ENCODE results near the gene BAHCC1. TPM values are rescaled to one million over a fixed set of nuclear protein-coding genes. Genes with fewer than 3 reads are reported as not detected.

The BAHCC1 gene
- total RNA-seq, 2 experiments from 2014 or later: 0.40 to 0.65 TPM

DNA sequence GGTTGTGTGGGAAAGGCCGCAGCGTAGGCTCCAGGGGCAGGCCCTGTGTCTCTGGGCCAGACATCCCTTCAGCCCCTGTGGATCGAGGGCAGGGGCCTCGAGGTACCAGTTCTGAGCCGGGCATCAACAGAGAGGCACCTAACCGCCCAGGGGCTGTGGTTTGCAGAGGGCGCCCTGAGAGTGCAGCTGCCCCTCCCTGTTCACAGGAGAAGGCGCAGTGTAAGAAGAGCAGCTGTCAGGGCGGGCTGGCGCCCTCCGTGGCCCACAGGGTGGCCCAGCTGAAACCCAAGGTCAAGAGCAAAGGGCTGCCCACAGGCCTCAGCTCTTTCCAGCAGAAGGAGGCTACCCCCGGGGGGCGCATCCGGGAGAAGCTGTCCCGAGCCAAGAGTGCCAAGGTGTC lies 60.8 kb downstream of the BAHCC1 start:
- no peak for ATAC-seq
- intact Hi-C loops (cut with micrococcal nuclease): no loop called here
- CTCF ChIA-PET: no interaction called here
- Mint-ChIP-seq H3K27me3 (no peaks in the 10 kb centered on the region), H3K4me1 (ENCODE audit: low read depth) (peaks cover 11% of the 10 kb centered on the region), H3K36me3 (ENCODE audit: low read depth) (no peaks in the 10 kb centered on the region), H3K27ac (no peak overlapping the region), H3K9me3 (no peaks in the 10 kb centered on the region), H3K4me3 (no peak overlapping the region)
- no peak for DNase-seq
- POLR2A ChIA-PET: interaction anchor here (0.5 to 1.9 kb wide), 2 partner anchors 17 to 1301 kb away, joined by 4 to 5 read pairs; no protein-coding TSS in a partner anchor
- TF ChIP-seq, protein P1, sequence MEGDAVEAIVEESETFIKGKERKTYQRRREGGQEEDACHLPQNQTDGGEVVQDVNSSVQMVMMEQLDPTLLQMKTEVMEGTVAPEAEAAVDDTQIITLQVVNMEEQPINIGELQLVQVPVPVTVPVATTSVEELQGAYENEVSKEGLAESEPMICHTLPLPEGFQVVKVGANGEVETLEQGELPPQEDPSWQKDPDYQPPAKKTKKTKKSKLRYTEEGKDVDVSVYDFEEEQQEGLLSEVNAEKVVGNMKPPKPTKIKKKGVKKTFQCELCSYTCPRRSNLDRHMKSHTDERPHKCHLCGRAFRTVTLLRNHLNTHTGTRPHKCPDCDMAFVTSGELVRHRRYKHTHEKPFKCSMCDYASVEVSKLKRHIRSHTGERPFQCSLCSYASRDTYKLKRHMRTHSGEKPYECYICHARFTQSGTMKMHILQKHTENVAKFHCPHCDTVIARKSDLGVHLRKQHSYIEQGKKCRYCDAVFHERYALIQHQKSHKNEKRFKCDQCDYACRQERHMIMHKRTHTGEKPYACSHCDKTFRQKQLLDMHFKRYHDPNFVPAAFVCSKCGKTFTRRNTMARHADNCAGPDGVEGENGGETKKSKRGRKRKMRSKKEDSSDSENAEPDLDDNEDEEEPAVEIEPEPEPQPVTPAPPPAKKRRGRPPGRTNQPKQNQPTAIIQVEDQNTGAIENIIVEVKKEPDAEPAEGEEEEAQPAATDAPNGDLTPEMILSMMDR (IDR thresholded peaks at IDR 0.05): no peak

DNA sequence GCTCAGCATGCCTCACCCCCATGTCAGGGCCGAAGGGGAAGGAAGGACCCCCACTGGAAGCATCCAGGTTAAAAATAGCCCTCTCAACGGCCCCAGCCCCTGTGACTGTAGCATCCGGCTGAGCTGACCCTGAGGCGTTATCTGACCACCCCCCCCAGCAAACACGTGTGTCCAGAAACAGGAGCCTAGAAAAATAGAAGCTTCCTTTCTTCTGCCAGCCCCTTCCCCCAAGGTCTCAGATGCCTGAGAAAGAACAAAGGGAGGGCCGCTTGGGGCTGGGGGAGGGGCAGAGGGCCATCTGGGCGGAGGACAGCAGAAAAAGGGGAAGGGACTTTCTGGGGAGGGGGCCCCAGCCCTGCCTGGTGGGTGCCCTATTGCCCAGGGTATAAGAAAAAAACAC lies 61.5 kb downstream of the BAHCC1 start:
- CTCF ChIA-PET: no interaction called here
- Mint-ChIP-seq H3K27me3 (no peaks in the 10 kb centered on the region), H3K9me3 (no peaks in the 10 kb centered on the region), H3K4me1 (ENCODE audit: low read depth) (peaks cover 11% of the 10 kb centered on the region), H3K27ac (no peak overlapping the region), H3K36me3 (ENCODE audit: low read depth) (no peaks in the 10 kb centered on the region), H3K4me3 (no peak overlapping the region)
- ATAC-seq: no peak
- DNase-seq: no peak
- TF ChIP-seq, protein P1 (IDR thresholded peaks at IDR 0.05): no peak
- intact Hi-C loops (cut with micrococcal nuclease): no loop called here
- POLR2A ChIA-PET: interaction anchor here (0.6 to 1.9 kb wide), 3 partner anchors 17 to 96 kb away, joined by 3 to 5 read pairs (median 3); no protein-coding TSS in a partner anchor

DNA sequence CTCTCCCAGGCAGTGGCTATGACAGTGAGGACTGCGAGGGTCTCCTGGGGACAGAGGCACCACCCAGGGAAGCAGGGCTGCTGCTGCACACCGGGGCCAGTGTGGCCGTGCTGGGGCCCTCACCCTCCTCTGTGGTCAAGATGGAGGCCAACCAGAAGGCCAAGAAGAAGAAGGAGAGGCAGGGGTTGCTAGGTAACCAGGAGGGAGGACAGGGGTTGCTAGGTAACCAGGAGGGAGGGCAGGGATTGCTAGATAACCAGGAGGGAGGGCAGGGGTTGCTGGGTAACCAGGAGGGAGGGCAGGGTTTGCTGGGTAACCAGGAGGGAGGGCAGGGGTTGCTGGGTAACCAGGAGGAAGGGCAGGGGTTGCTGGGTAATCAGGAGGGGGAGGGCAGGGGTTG lies 62.1 kb downstream of the BAHCC1 start:
- Mint-ChIP-seq H3K27me3 (no peaks in the 10 kb centered on the region), H3K36me3 (ENCODE audit: low read depth) (no peaks in the 10 kb centered on the region), H3K4me3 (no peak overlapping the region), H3K27ac (no peak overlapping the region), H3K9me3 (no peaks in the 10 kb centered on the region), H3K4me1 (ENCODE audit: low read depth) (peaks cover 11% of the 10 kb centered on the region)
- TF ChIP-seq, protein P1 (IDR thresholded peaks at IDR 0.05): no peak
- intact Hi-C loops (cut with micrococcal nuclease): no loop called here
- ATAC-seq: no peak
- POLR2A ChIA-PET: interaction anchor here (0.6 to 1.9 kb wide), 3 partner anchors 18 to 95 kb away, joined by 3 to 5 read pairs (median 3); no protein-coding TSS in a partner anchor
- CTCF ChIA-PET: no interaction called here
- DNase-seq: no peak

DNA sequence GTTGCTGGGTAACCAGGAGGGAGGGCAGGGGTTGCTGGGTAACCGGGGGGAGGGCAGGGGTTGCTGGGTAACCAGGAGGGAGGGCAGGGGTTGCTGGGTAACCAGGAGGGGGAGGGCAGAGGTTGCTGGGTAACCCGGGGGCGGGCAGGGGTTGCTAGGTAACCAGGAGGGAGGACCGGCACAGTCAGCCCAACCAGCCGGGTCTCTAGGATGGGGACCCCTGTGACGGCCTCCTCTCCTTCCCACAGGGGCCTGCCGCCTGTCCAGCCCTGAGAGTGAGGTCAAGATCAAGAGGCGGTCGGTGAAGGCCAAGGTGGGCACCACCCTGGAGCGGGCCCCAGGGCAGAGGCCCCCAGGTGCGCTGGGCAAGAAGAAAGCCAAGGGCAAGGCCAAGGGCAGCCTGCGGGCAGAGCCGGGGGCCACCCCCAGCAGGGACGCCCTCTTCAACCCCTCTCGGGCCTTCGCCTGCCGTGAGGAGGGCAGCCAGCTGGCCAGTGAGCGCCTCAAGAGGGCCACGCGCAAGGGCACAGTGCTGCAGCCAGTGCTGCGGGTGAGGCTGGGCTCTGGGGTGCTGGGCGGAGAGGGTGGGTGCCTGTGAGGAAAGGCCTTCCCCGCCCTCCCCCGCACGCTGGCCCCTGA lies 62.8 kb downstream of the BAHCC1 start:
- no peak overlapping the region for H3K4me3 Mint-ChIP-seq
- no peak for ATAC-seq

DNA sequence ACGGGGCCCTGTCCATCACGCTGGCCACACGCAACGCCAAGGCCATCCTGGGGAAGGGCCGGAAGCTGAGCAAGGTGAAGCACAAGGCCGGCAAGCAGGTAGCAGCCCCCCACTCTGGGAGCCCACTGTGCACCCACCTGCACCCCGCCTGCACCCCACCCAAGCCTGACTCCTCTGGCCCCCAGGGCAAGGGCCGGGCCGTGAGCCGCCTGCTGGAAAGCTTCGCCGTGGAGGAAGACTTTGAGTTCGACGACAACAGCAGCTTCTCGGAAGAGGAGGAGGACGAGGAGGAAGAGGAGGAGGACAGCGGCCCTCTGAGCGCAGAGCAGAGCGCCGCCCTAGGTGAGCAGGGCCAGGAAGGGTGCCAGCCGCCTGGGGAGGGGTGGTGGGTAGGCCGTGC lies 63.4 kb downstream of the BAHCC1 start:
- intact Hi-C loops (cut with micrococcal nuclease): no loop called here
- DNase-seq (no peak), ATAC-seq (no peak)
- peaks cover 5% of the 10 kb centered on the region for H3K4me1 Mint-ChIP-seq (ENCODE audit: low read depth)
- ChIA-PET CTCF (no interaction called here), POLR2A (no interaction called here)
- H3K36me3 Mint-ChIP-seq (ENCODE audit: low read depth): no peaks in the 10 kb centered on the region
- TF ChIP-seq, protein P1 (IDR thresholded peaks at IDR 0.05): no peak
- no peaks in the 10 kb centered on the region for H3K27me3 Mint-ChIP-seq
- no peak overlapping the region for H3K27ac Mint-ChIP-seq
- no peaks in the 10 kb centered on the region for H3K9me3 Mint-ChIP-seq
- no peak overlapping the region for H3K4me3 Mint-ChIP-seq

More for the DNA sequence above, 62.8 kb downstream of the BAHCC1 start:
- intact Hi-C loops (cut with micrococcal nuclease): no loop called here
- peak; percentile 24 for DNase-seq
- no peaks in the 10 kb centered on the region for H3K36me3 Mint-ChIP-seq (ENCODE audit: low read depth)
- TF ChIP-seq, protein P1 (IDR thresholded peaks at IDR 0.05): no peak
- H3K27ac Mint-ChIP-seq: no peak overlapping the region
- POLR2A ChIA-PET: no interaction called here
- CTCF ChIA-PET: no interaction called here
- no peaks in the 10 kb centered on the region for H3K27me3 Mint-ChIP-seq
- no peaks in the 10 kb centered on the region for H3K9me3 Mint-ChIP-seq
- H3K4me1 Mint-ChIP-seq (ENCODE audit: low read depth): peaks cover 11% of the 10 kb centered on the region
